Thyroid gland (tissue), 4 donors: ENCODE measurements around the gene MPG. TPM values are rescaled to one million over a fixed set of nuclear protein-coding genes. Genes with fewer than 3 reads are reported as not detected.
"Not testable (repeated sequence)": the region's sequence is repeated elsewhere in the genome, so short reads cannot be mapped to it uniquely, and the experiment has no call there.

Experiments used
- DNase-seq, 2 donors: peaks; one replicate each; pipeline ENCODE4 v3.0.0-alpha.2; 2019
- H3K27ac ChIP-seq, 3 donors: fragments of 200-600 bp; sonication (generic); 1 replicate in 2 of 3; 2 replicates in 1 of 3; pipeline ENCODE4 v1.5.1; 2016 to 2019; ENCODE audit warnings: mild to moderate bottlenecking in 1 of 3, moderate library complexity in 1 of 3
- H3K27me3 ChIP-seq: fragments of 200-600 bp; sonication (generic); one replicate; pipeline ENCODE4 v1.5.1; 2019
- H3K36me3 ChIP-seq, 2 donors: fragments of 200-600 bp; sonication (generic); one replicate each; pipeline ENCODE4 v1.5.1; 2016 to 2019
- H3K4me1 ChIP-seq, 2 donors: fragments of 200-600 bp; sonication (generic); one replicate each; pipeline ENCODE4 v1.5.1; 2017 to 2019
- H3K4me3 ChIP-seq, 3 donors: fragments of 200-600 bp; sonication (generic); replicated peaks in 1 of 3; 1 replicate in 2 of 3; 2 replicates in 1 of 3; pipeline ENCODE4 v1.5.1; 2016; ENCODE audit warnings: mild to moderate bottlenecking in 1 of 3
- H3K9me3 ChIP-seq: fragments of 200-600 bp; sonication (generic); one replicate; pipeline ENCODE4 v1.5.1; 2017
- POLR2A ChIP-seq, 2 donors: fragments of 450-650 bp; IDR thresholded peaks; one replicate each; pipeline ENCODE4 v1.6.1; 2017; ENCODE audit warnings: antibody characterized with exemption in 2 of 2, mild to moderate bottlenecking in 2 of 2, moderate library complexity in 1 of 2
- WGBS, 2 donors: methylation state at CpG; one replicate each; pipeline ENCODE4 v1.1.5; 2017; 5-methylcytosine and 5-hydroxymethylcytosine counted together
- intact Hi-C: fragments of 100-400 bp; cut with DNase I; formaldehyde crosslinking; loops from one replicate; pipeline ENCODE4 v1.15.1; 2023
- total RNA-seq, 4 donors: library from RNA; depleted of rRNA; stranded (reverse); fragments of >200 nt; gene quantifications; one replicate each; pipeline ENCODE4 v1.2.3, GENCODE V29; 2016
- TF ChIP-seq, protein P1 (sequence below), 6 experiments: fragments of 200-600 bp in 3 of 6; fragments of 450-650 bp in 3 of 6; sonication (generic) in 3 of 6; IDR thresholded peaks; one replicate each; pipeline ENCODE4 v1.5.1; 2016 to 2019; ENCODE audit warnings: antibody characterized with exemption in 6 of 6, mild to moderate bottlenecking in 2 of 6, inconsistent platforms in 1 of 6, moderate library complexity in 1 of 6

MPG gene
- total RNA-seq, 4 donors from 2014 or later = 75.8 to 150 (median 104) TPM

GRCh38 chr16:119835-120491, 41.9 kb downstream of the MPG start:
- Histone ChIP-seq H3K36me3 (no peaks in the 10 kb centered on the region), H3K4me3 (no peak overlapping the region), H3K27ac (no peak overlapping the region), H3K4me1 (peaks cover 3 to 12% of the 10 kb centered on the region in 2 donors), H3K9me3 (no peaks in the 10 kb centered on the region), H3K27me3 (no peaks in the 10 kb centered on the region)
- intact Hi-C loops = no loop called here
- DNase-seq = no peak
- 90 to 97% methylated on average over 3 of the region's 3 CpGs for WGBS, 2 donors
- no peak for TF ChIP-seq POLR2A (IDR thresholded peaks at IDR 0.05)
- TF ChIP-seq, protein P1, sequence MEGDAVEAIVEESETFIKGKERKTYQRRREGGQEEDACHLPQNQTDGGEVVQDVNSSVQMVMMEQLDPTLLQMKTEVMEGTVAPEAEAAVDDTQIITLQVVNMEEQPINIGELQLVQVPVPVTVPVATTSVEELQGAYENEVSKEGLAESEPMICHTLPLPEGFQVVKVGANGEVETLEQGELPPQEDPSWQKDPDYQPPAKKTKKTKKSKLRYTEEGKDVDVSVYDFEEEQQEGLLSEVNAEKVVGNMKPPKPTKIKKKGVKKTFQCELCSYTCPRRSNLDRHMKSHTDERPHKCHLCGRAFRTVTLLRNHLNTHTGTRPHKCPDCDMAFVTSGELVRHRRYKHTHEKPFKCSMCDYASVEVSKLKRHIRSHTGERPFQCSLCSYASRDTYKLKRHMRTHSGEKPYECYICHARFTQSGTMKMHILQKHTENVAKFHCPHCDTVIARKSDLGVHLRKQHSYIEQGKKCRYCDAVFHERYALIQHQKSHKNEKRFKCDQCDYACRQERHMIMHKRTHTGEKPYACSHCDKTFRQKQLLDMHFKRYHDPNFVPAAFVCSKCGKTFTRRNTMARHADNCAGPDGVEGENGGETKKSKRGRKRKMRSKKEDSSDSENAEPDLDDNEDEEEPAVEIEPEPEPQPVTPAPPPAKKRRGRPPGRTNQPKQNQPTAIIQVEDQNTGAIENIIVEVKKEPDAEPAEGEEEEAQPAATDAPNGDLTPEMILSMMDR (IDR thresholded peaks at IDR 0.05) = no peak

GRCh38 chr16:120756-121155, 42.7 kb downstream of the MPG start:
- DNase-seq = no peak
- intact Hi-C loops = no loop called here
- H3K27me3 ChIP-seq = no peaks in the 10 kb centered on the region
- H3K4me1 ChIP-seq = peaks cover 3 to 12% of the 10 kb centered on the region in 2 donors
- H3K9me3 ChIP-seq = no peaks in the 10 kb centered on the region
- H3K4me3 ChIP-seq = no peak overlapping the region
- no peak overlapping the region for H3K27ac ChIP-seq
- no peaks in the 10 kb centered on the region for H3K36me3 ChIP-seq
- WGBS, 2 donors = 83 to 97% methylated on average over 2 of the region's 2 CpGs
- no peak for TF ChIP-seq POLR2A (IDR thresholded peaks at IDR 0.05)
- TF ChIP-seq, protein P1 (IDR thresholded peaks at IDR 0.05) = no peak

DNA sequence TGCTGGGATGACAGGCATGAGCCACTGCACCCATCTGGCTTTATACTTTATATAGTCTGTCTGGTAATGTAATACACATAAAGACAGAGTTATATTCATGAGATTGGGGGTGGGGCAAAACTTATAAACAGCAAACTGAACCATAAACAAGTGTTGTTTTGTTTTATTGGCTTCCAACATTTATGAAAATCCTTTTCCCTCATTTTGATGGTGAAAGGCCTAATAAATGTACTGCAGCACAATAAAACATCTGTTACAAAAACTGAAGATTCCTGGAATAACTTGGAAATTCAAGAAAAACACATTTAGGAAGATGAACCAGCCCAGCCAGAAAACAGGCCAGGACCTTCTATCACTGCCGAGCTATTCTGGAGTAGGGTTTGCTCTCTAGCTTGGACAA, 44.3 kb downstream of the MPG start:
- no peak overlapping the region for H3K27ac ChIP-seq
- no peak for DNase-seq

GRCh38 chr16:123558-124350, 45.7 kb downstream of the MPG start:
- H3K27me3 ChIP-seq, H3K9me3 ChIP-seq, H3K27ac ChIP-seq, H3K36me3 ChIP-seq, H3K4me1 ChIP-seq, intact Hi-C loops, DNase-seq, H3K4me3 ChIP-seq: not testable (repeated sequence)
- WGBS, 2 donors = 89 to 90% methylated on average over 13 to 19 of the region's 19 CpGs

More for the DNA sequence above, 44.3 kb downstream of the MPG start:
- Histone ChIP-seq H3K27me3 (no peaks in the 10 kb centered on the region), H3K36me3 (no peaks in the 10 kb centered on the region), H3K4me3 (no peak overlapping the region), H3K9me3 (no peaks in the 10 kb centered on the region), H3K4me1 (peaks cover 2 to 7% of the 10 kb centered on the region in 2 donors)
- intact Hi-C loops = no loop called here
- WGBS, 2 donors = 91 to 95% methylated on average over 1 of the region's 1 CpG
- TF ChIP-seq, protein P1 (IDR thresholded peaks at IDR 0.05) = no peak
- TF ChIP-seq POLR2A (IDR thresholded peaks at IDR 0.05) = no peak

DNA sequence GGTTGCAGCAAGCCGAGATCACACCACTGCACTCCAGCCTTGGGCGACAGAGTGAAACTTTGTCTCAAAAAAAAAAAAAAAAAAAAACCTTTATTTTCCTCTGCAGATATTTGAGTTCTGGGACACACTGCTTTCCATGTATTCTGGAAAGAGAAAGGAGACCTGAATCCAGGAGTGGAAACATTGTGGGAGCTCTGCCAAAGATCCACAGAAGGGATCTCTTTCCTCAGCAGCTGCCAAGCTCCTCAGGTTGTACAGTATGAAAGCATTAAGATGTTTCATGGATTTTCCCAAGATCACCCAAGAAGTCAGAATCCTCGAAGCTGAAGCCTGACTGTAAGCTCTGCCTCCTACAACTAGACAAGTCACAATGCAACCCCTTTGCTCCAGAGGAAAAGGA, 47.0 kb downstream of the MPG start:
- H3K4me3 ChIP-seq = no peak overlapping the region
- TF ChIP-seq POLR2A (IDR thresholded peaks at IDR 0.05) = no peak
- TF ChIP-seq, protein P1 (IDR thresholded peaks at IDR 0.05) = no peak
- WGBS, 2 donors = 91 to 94% methylated on average over 3 of the region's 3 CpGs
- no peaks in the 10 kb centered on the region for H3K9me3 ChIP-seq
- no peak for DNase-seq
- no peaks in the 10 kb centered on the region for H3K36me3 ChIP-seq
- intact Hi-C loops = no loop called here
- H3K27ac ChIP-seq = no peak overlapping the region
- no peaks in the 10 kb centered on the region for H3K4me1 ChIP-seq
- H3K27me3 ChIP-seq = no peaks in the 10 kb centered on the region
